CD4-positive, alpha-beta memory T cell (primary cell): Measurements from ENCODE around the gene DUS4L. TPM values are rescaled to one million over a fixed set of nuclear protein-coding genes. Genes with fewer than 3 reads are reported as not detected.

Experiments
- polyA plus RNA-seq, 2 donors: library from polyadenylated mRNA; unstranded; fragments of 300-500 nt; fragmentation: Illumina TruSeq; gene quantifications; one replicate each; pipeline ENCODE4 v1.2.3, GENCODE V29; 2021
- total RNA-seq, 2 experiments: library from RNA; stranded (reverse); gene quantifications; one replicate each; pipeline ENCODE4 v1.2.3, GENCODE V29; 2021

Gene DUS4L
- total and polyA plus RNA-seq, 4 experiments from 2014 or later: 4.6 to 11.3 (median 7.9) TPM

Other genes with a start within 250 kb of the DUS4L start
- gene GPR22, start 93.9 kb upstream of the DUS4L start, total RNA-seq: not detected
- under 1 TPM; 0.12 to 0.98 TPM for gene GPR22, start 93.9 kb upstream of the DUS4L start, polyA plus RNA-seq
- 10 to 100 TPM; 85.0 to 87.8 TPM for gene COG5, start 51 bp upstream of the DUS4L start, total RNA-seq
- gene COG5, start 51 bp upstream of the DUS4L start, polyA plus RNA-seq: 10 to 100 TPM; 39.3 to 44.2 TPM
- 10 to 100 TPM; 17.0 to 18.7 TPM for gene BCAP29, start 16.3 kb downstream of the DUS4L start, total RNA-seq
- 10 to 100 TPM; 34.1 to 34.8 TPM for gene BCAP29, start 16.3 kb downstream of the DUS4L start, polyA plus RNA-seq
- gene SLC26A4, start 96.9 kb downstream of the DUS4L start, total RNA-seq: not detected
- not detected for gene SLC26A4, start 96.9 kb downstream of the DUS4L start, polyA plus RNA-seq
- gene CBLL1, start 180.2 kb downstream of the DUS4L start, total RNA-seq: 10 to 100 TPM; 79.1 to 82.8 TPM
- gene CBLL1, start 180.2 kb downstream of the DUS4L start, polyA plus RNA-seq: 100 to 1,000 TPM in 1 of 2 donors, 10 to 100 TPM in 1; 68.9 to 200 TPM
- not detected for gene SLC26A3, start 239.3 kb downstream of the DUS4L start, total RNA-seq
- not detected for gene SLC26A3, start 239.3 kb downstream of the DUS4L start, polyA plus RNA-seq